Trophoblast cell (in vitro differentiated cells and primary cell): ENCODE results near the gene PDE4B.
"Not testable (repeated sequence)": the region's sequence is repeated elsewhere in the genome, so short reads cannot be mapped to it uniquely, and the experiment has no call there.

Experiments used
- DNase-seq, 2 donors: peaks; one replicate each; pipeline ENCODE4 v3.0.0-alpha.2; 2016
- H2AFZ ChIP-seq: 2 replicates; pipeline ENCODE4 v1.6.1; 2013; ENCODE audit warnings: low read length, moderate library complexity, mild to moderate bottlenecking; ENCODE audit not compliant: insufficient read depth, poor library complexity
- H2AK5ac ChIP-seq: 2 replicates; pipeline ENCODE4 v1.6.1; 2013; ENCODE audit warnings: mild to moderate bottlenecking, low read length
- H2BK120ac ChIP-seq: 2 replicates; pipeline ENCODE4 v1.6.1; 2013; ENCODE audit warnings: low read length, mild to moderate bottlenecking, moderate library complexity; ENCODE audit not compliant: insufficient read depth, poor library complexity
- H2BK12ac ChIP-seq: 2 replicates; pipeline ENCODE4 v1.6.1; 2013; ENCODE audit warnings: mild to moderate bottlenecking, low read length, moderate library complexity
- H2BK5ac ChIP-seq: 2 replicates; pipeline ENCODE4 v1.6.1; 2013; ENCODE audit warnings: low read length, low read depth, moderate library complexity, mild to moderate bottlenecking; ENCODE audit not compliant: poor library complexity
- H3K14ac ChIP-seq: 2 replicates; pipeline ENCODE4 v1.6.1; 2013; ENCODE audit warnings: mild to moderate bottlenecking, low read length
- H3K18ac ChIP-seq: 2 replicates; pipeline ENCODE4 v1.6.1; 2013; ENCODE audit warnings: mild to moderate bottlenecking, low read length
- H3K23ac ChIP-seq: 2 replicates; pipeline ENCODE4 v1.6.1; 2013; ENCODE audit warnings: low read length
- H3K27ac ChIP-seq: 2 replicates; pipeline ENCODE4 v1.5.1; 2013; ENCODE audit warnings: low read depth, mild to moderate bottlenecking, inconsistent platforms, low read length, moderate library complexity
- H3K27me3 ChIP-seq: 2 replicates; pipeline ENCODE4 v1.6.1; 2013; ENCODE audit warnings: inconsistent platforms, mild to moderate bottlenecking, low read length, moderate library complexity; ENCODE audit not compliant: insufficient read depth
- H3K36me3 ChIP-seq, 2 experiments: 1 replicate in 1 of 2; 2 replicates in 1 of 2; pipeline ENCODE4 v1.6.1; 2013; ENCODE audit warnings: low read length in 2 of 2, mild to moderate bottlenecking in 2 of 2, moderate library complexity in 1 of 2; ENCODE audit not compliant: insufficient read depth in 2 of 2, control insufficient read depth in 1 of 2
- H3K4ac ChIP-seq: 2 replicates; pipeline ENCODE4 v1.6.1; 2013; ENCODE audit warnings: low read depth, mild to moderate bottlenecking, low read length, moderate library complexity
- H3K4me1 ChIP-seq, 2 experiments: 1 replicate in 1 of 2; 2 replicates in 1 of 2; pipeline ENCODE4 v1.6.1; 2013; ENCODE audit warnings: low read length in 2 of 2, mild to moderate bottlenecking in 2 of 2, moderate library complexity in 1 of 2; ENCODE audit not compliant: insufficient read depth in 2 of 2, control insufficient read depth in 1 of 2
- H3K4me2 ChIP-seq: 2 replicates; pipeline ENCODE4 v1.6.1; 2013; ENCODE audit warnings: inconsistent platforms, mild to moderate bottlenecking, low read length, moderate library complexity
- H3K4me3 ChIP-seq: 2 replicates; pipeline ENCODE4 v1.5.1; 2013; ENCODE audit warnings: mild to moderate bottlenecking, low read depth, low read length, inconsistent platforms
- H3K79me1 ChIP-seq: one replicate; pipeline ENCODE4 v1.6.1; 2013; ENCODE audit warnings: low read length
- H3K79me2 ChIP-seq: 2 replicates; pipeline ENCODE4 v1.6.1; 2013; ENCODE audit warnings: low read length, mild to moderate bottlenecking; ENCODE audit not compliant: control insufficient read depth, insufficient read depth, poor library complexity
- H3K9ac ChIP-seq: 2 replicates; pipeline ENCODE4 v1.6.1; 2013; ENCODE audit warnings: mild to moderate bottlenecking, low read length
- H3K9me3 ChIP-seq: 2 replicates; pipeline ENCODE4 v1.6.1; 2013; ENCODE audit warnings: low read depth, mild to moderate bottlenecking, control low read depth, inconsistent platforms, low read length; ENCODE audit not compliant: insufficient read depth
- H4K12ac ChIP-seq: 2 replicates; pipeline ENCODE4 v1.6.1; 2013; ENCODE audit warnings: low read depth, mild to moderate bottlenecking, low read length, moderate library complexity
- H4K8ac ChIP-seq: 2 replicates; pipeline ENCODE4 v1.6.1; 2013; ENCODE audit warnings: low read depth, mild to moderate bottlenecking, low read length, moderate library complexity
- H4K91ac ChIP-seq: one replicate; pipeline ENCODE4 v1.6.1; 2013; ENCODE audit warnings: low read depth, mild to moderate bottlenecking, low read length, moderate library complexity
- WGBS: extraction: QIAGEN DNeasy Blood & Tissue Kit; methylation state at CpG from one replicate; pipeline ENCODE4 v1.1.7; 2013; ENCODE audit warnings: missing lambda C conversion rate; ENCODE audit not compliant: insufficient read length, insufficient coverage; ENCODE audit errors: extremely low coverage; 5-methylcytosine and 5-hydroxymethylcytosine counted together

PDE4B gene

GRCh38 chr1:65963156-65963888, 170.6 kb downstream of the PDE4B start:
- no peaks in the 10 kb centered on the region for H3K79me1 ChIP-seq
- no peak overlapping the region for H3K27ac ChIP-seq
- H4K8ac ChIP-seq: no peak overlapping the region
- H3K9me3 ChIP-seq: no peaks in the 10 kb centered on the region
- H3K36me3 ChIP-seq: no peaks in the 10 kb centered on the region
- peak overlapping the region; percentile 76 for H3K9ac ChIP-seq
- no peak overlapping the region for H3K23ac ChIP-seq
- no CpG with 5 or more reads among the region's 6 CpGs for WGBS
- no peak overlapping the region for H3K18ac ChIP-seq
- no peak overlapping the region for H3K4me2 ChIP-seq
- no peak overlapping the region for H2BK120ac ChIP-seq
- no peak overlapping the region for H2AK5ac ChIP-seq
- H3K4me1 ChIP-seq: no peaks in the 10 kb centered on the region
- no peak overlapping the region for H3K14ac ChIP-seq
- H3K27me3 ChIP-seq: no peaks in the 10 kb centered on the region
- H2BK5ac ChIP-seq: no peak overlapping the region
- no peak overlapping the region for H2BK12ac ChIP-seq
- H3K4me3 ChIP-seq: no peak overlapping the region
- H3K4ac ChIP-seq: no peak overlapping the region
- no peak overlapping the region for H2AFZ ChIP-seq
- no peak overlapping the region for H4K91ac ChIP-seq
- H3K79me2 ChIP-seq: no peaks in the 10 kb centered on the region
- no peak for DNase-seq
- H4K12ac ChIP-seq: no peak overlapping the region

GRCh38 chr1:65964123-65964522, 171.4 kb downstream of the PDE4B start:
- H3K36me3 ChIP-seq: no peaks in the 10 kb centered on the region
- H3K79me1 ChIP-seq: no peaks in the 10 kb centered on the region
- no CpG with 5 or more reads among the region's 2 CpGs for WGBS
- H3K4me1 ChIP-seq: no peaks in the 10 kb centered on the region
- H3K79me2 ChIP-seq: no peaks in the 10 kb centered on the region
- no peak overlapping the region for H2BK12ac ChIP-seq
- H3K4ac ChIP-seq: no peak overlapping the region
- no peak overlapping the region for H3K4me3 ChIP-seq
- no peak overlapping the region for H4K8ac ChIP-seq
- no peak overlapping the region for H3K27ac ChIP-seq
- no peak overlapping the region for H3K9ac ChIP-seq
- no peak overlapping the region for H2AFZ ChIP-seq
- no peak overlapping the region for H2BK120ac ChIP-seq
- H2BK5ac ChIP-seq: no peak overlapping the region
- no peak overlapping the region for H3K23ac ChIP-seq
- H3K27me3 ChIP-seq: no peaks in the 10 kb centered on the region
- H3K9me3 ChIP-seq: no peaks in the 10 kb centered on the region
- H3K18ac ChIP-seq: no peak overlapping the region
- no peak overlapping the region for H3K14ac ChIP-seq
- no peak overlapping the region for H2AK5ac ChIP-seq
- H4K91ac ChIP-seq: no peak overlapping the region
- no peak for DNase-seq
- no peak overlapping the region for H4K12ac ChIP-seq
- H3K4me2 ChIP-seq: no peak overlapping the region

GRCh38 chr1:65965112-65965996, 172.7 kb downstream of the PDE4B start:
- Histone ChIP-seq H3K4me2 (no peak overlapping the region), H3K36me3 (no peaks in the 10 kb centered on the region), H2BK120ac (no peak overlapping the region), H3K9ac (no peak overlapping the region), H2AK5ac (no peak overlapping the region), H4K91ac (no peak overlapping the region), H2BK5ac (no peak overlapping the region), H3K4me1 (no peaks in the 10 kb centered on the region), H3K9me3 (no peaks in the 10 kb centered on the region), H3K27me3 (no peaks in the 10 kb centered on the region), H4K8ac (no peak overlapping the region), H3K23ac (no peak overlapping the region), H3K4ac (no peak overlapping the region), H2BK12ac (no peak overlapping the region), H3K14ac (no peak overlapping the region), H3K27ac (no peak overlapping the region), H3K79me2 (no peaks in the 10 kb centered on the region), H3K4me3 (no peak overlapping the region), H4K12ac (no peak overlapping the region), H3K79me1 (no peaks in the 10 kb centered on the region), H2AFZ (no peak overlapping the region), H3K18ac (no peak overlapping the region)
- no CpG with 5 or more reads among the region's 6 CpGs for WGBS
- DNase-seq: no peak

GRCh38 chr1:65967492-65967891, 174.8 kb downstream of the PDE4B start:
- H4K8ac ChIP-seq, H3K79me2 ChIP-seq, H3K27me3 ChIP-seq, H3K9me3 ChIP-seq, H3K4ac ChIP-seq, H3K4me2 ChIP-seq, H3K18ac ChIP-seq, H4K91ac ChIP-seq, H3K23ac ChIP-seq, H3K4me1 ChIP-seq, H3K9ac ChIP-seq, H2AFZ ChIP-seq, H4K12ac ChIP-seq, H2BK120ac ChIP-seq, H3K27ac ChIP-seq, H3K79me1 ChIP-seq, H3K14ac ChIP-seq, H3K36me3 ChIP-seq, H2AK5ac ChIP-seq, H2BK5ac ChIP-seq, H2BK12ac ChIP-seq, DNase-seq, H3K4me3 ChIP-seq: not testable (repeated sequence)
- no CpG with 5 or more reads among the region's 4 CpGs for WGBS
